NCI-H2196 (cell line): ENCODE results near the gene CFAP410.
A peak's percentile ranks its signal among the peaks of the same experiment; 100 is the strongest.
"Not testable (repeated sequence)": the region's sequence is repeated elsewhere in the genome, so short reads cannot be mapped to it uniquely, and the experiment has no call there.

Experiments
- DNase-seq: peaks from one replicate; lab custom pipeline; 2025; ENCODE audit not compliant: unreplicated experiment; lab: John Stamatoyannopoulos, UW

Gene CFAP410

GRCh38 chr21:44370027-44370735 is 31.0 kb upstream of the CFAP410 start:
- DNase-seq: peak; percentile 40

- no peak for DNase-seq
Observed at GRCh38 chr21:44368711-44369446, 29.7 kb upstream of the CFAP410 start.

GRCh38 chr21:44366586-44367211 is 27.5 kb upstream of the CFAP410 start:
- no peak for DNase-seq

GRCh38 chr21:44365967-44366585 is 26.9 kb upstream of the CFAP410 start:
- DNase-seq: no peak

GRCh38 chr21:44365251-44365966 is 26.2 kb upstream of the CFAP410 start:
- DNase-seq: no peak

- no peak for DNase-seq
Observed at GRCh38 chr21:44364151-44365053, 25.2 kb upstream of the CFAP410 start.

GRCh38 chr21:44363278-44363677 is 24.1 kb upstream of the CFAP410 start:
- DNase-seq: no peak

- DNase-seq: not testable (repeated sequence)
Observed at GRCh38 chr21:44361903-44362302, 22.7 kb upstream of the CFAP410 start.

- DNase-seq: no peak
Observed at GRCh38 chr21:44360159-44360558, 21.0 kb upstream of the CFAP410 start.

- no peak for DNase-seq
Observed at GRCh38 chr21:44359396-44359795, 20.2 kb upstream of the CFAP410 start.

GRCh38 chr21:44357064-44357837 is 18.1 kb upstream of the CFAP410 start:
- no peak for DNase-seq

- no peak for DNase-seq
Observed at GRCh38 chr21:44356636-44357035, 17.4 kb upstream of the CFAP410 start.

GRCh38 chr21:44356160-44356559 is 17.0 kb upstream of the CFAP410 start:
- no peak for DNase-seq

GRCh38 chr21:44354775-44355771 is 15.9 kb upstream of the CFAP410 start:
- DNase-seq: no peak

GRCh38 chr21:44354001-44354405 is 14.8 kb upstream of the CFAP410 start:
- DNase-seq: no peak

- DNase-seq: peak; percentile 56
Observed at GRCh38 chr21:44353191-44353970, 14.2 kb upstream of the CFAP410 start, which contains the start of gene TRPM2. TRPM2 (plus strand) TSS chr21:44353621; CDS start chr21:44353701, 80 bp downstream.

GRCh38 chr21:44352253-44352860 is 13.2 kb upstream of the CFAP410 start:
- no peak for DNase-seq
